K562 (cell line): ENCODE results near the gene TAF10. TPM values are rescaled to one million over a fixed set of nuclear protein-coding genes. Genes with fewer than 3 reads are reported as not detected.

Experiments
- BCL6 ChIP-seq: fragments of 250-450 bp; sonication (Bioruptor Pico); IDR thresholded peaks from 2 replicates; pipeline ENCODE4 v1.4.0; 2020
- BRCA1 ChIP-seq, 2 experiments: fragments of 450-650 bp in 1 of 2; sonication (generic) in 1 of 2; formaldehyde crosslinking in 1 of 2; IDR thresholded peaks; 2 replicates each; pipeline versions ENCODE4 v1.5.0 to v1.6.1; 2017 to 2020; ENCODE audit warnings: mild to moderate bottlenecking in 1 of 2, missing genetic modification reagents in 1 of 2
- CCAR2 ChIP-seq: fragments of 200-400 bp; formaldehyde crosslinking; IDR thresholded peaks from 2 replicates; pipeline ENCODE4 v1.6.1; 2017; ENCODE audit warnings: mild to moderate bottlenecking, low read depth, low read length
- E2F6 ChIP-seq, 2 experiments: IDR thresholded peaks; 2 replicates each; pipeline ENCODE4 v1.6.1; 2011; ENCODE audit warnings: borderline replicate concordance in 1 of 2, control low read depth in 1 of 2, low read depth in 1 of 2, low read length in 1 of 2, mild to moderate bottlenecking in 1 of 2, mixed read lengths in 1 of 2, moderate library complexity in 1 of 2; ENCODE audit not compliant: insufficient read depth in 1 of 2, insufficient read length in 1 of 2, poor library complexity in 1 of 2, severe bottlenecking in 1 of 2; ENCODE audit errors: extremely low read depth in 1 of 2
- E4F1 ChIP-seq: fragments of 250-450 bp; sonication (Bioruptor Pico); IDR thresholded peaks from 2 replicates; pipeline ENCODE4 v1.5.0; 2021; ENCODE audit warnings: mild to moderate bottlenecking, borderline replicate concordance
- EP300 ChIP-seq: IDR thresholded peaks from 2 replicates; pipeline ENCODE4 v1.6.1; 2012; ENCODE audit warnings: low read length, improper control_type of control experiment
- HBP1 ChIP-seq: fragments of 450-650 bp; formaldehyde crosslinking; IDR thresholded peaks from 2 replicates; pipeline ENCODE4 v1.4.0; 2022; ENCODE audit warnings: missing genetic modification characterization
- HDAC2 ChIP-seq: fragments of 450-650 bp; IDR thresholded peaks from 2 replicates; pipeline ENCODE4 v1.6.1; 2016; ENCODE audit warnings: mild to moderate bottlenecking
- HDAC6 ChIP-seq: IDR thresholded peaks from 2 replicates; pipeline ENCODE4 v1.6.1; 2012; ENCODE audit warnings: low read depth, mild to moderate bottlenecking, control low read depth, inconsistent platforms, low read length, moderate library complexity
- HMGN3 ChIP-seq: IDR thresholded peaks from 2 replicates; pipeline ENCODE4 v1.6.1; 2011; ENCODE audit warnings: borderline replicate concordance, low read depth, mild to moderate bottlenecking, mixed read lengths, low read length; ENCODE audit not compliant: insufficient read length; ENCODE audit errors: extremely low read depth
- MAFF ChIP-seq: IDR thresholded peaks from 2 replicates; pipeline ENCODE4 v1.6.1; 2012; ENCODE audit warnings: low read length, improper control_type of control experiment
- MCM5 ChIP-seq: fragments of 450-650 bp; IDR thresholded peaks from 2 replicates; pipeline ENCODE4 v1.6.1; 2016; ENCODE audit warnings: low read depth
- MEIS2 ChIP-seq: fragments of 450-650 bp; IDR thresholded peaks from 2 replicates; pipeline ENCODE4 v1.6.1; 2014; ENCODE audit warnings: mild to moderate bottlenecking; ENCODE audit not compliant: partially characterized antibody
- SPI1 ChIP-seq: IDR thresholded peaks from 2 replicates; pipeline ENCODE4 v1.6.1; 2011; ENCODE audit warnings: low read depth, low read length, control low read depth, borderline replicate concordance
- TEAD1 ChIP-seq, 2 experiments: fragments of 450-650 bp in 1 of 2; sonication (generic) in 1 of 2; formaldehyde crosslinking; IDR thresholded peaks; 2 replicates each; pipeline versions ENCODE4 v1.4.0 to v1.8.0; 2020 to 2022; ENCODE audit warnings: mild to moderate bottlenecking in 2 of 2, missing genetic modification reagents in 1 of 2
- ZNF274 ChIP-seq: IDR thresholded peaks from 2 replicates; pipeline ENCODE4 v1.6.1; 2011; ENCODE audit warnings: low read depth, mild to moderate bottlenecking, low read length, moderate library complexity, borderline replicate concordance
- ZNF436 ChIP-seq: fragments of 250-450, 450-650 bp; sonication (Bioruptor Pico); formaldehyde crosslinking; IDR thresholded peaks from 2 replicates; pipeline ENCODE4 v1.7.0; 2020; ENCODE audit warnings: mild to moderate bottlenecking
- ZNF592 ChIP-seq: fragments of 450-650 bp; IDR thresholded peaks from 2 replicates; pipeline ENCODE4 v1.6.1; 2017; ENCODE audit warnings: antibody characterized with exemption, mild to moderate bottlenecking
- polyA plus RNA-seq, 8 experiments: library from polyadenylated mRNA; depleted of rRNA in 4 of 8; stranded (reverse) in 5 of 8; unstranded in 3 of 8; fragments of >200 nt; fragmentation: Nextera tagmentation in 2 of 8; fragmentation: Illumina TruSeq in 1 of 8; extraction: Ambion mirVana in 2 of 8; extraction: Trizol in 1 of 8; gene quantifications; 2 replicates each; pipeline versions ENCODE4 v1.2.1 to v1.2.3, GENCODE V29; 2011 to 2014; ENCODE audit warnings: inconsistent platforms in 1 of 8, missing spikeins in 1 of 8
- total RNA-seq, 7 experiments: library from RNA; depleted of rRNA in 6 of 7; stranded (reverse); fragments of >200 nt in 6 of 7; fragmentation: Illumina TruSeq in 2 of 7; extraction: Trizol in 2 of 7; gene quantifications; 2 replicates each; pipeline versions ENCODE4 v1.2.1 to v1.2.3, GENCODE V29; 2011 to 2021; ENCODE audit warnings: low replicate concordance in 1 of 7

Gene TAF10
- total and polyA plus RNA-seq, 9 of the 15 experiments (the other 6 are each of a cell fraction or from before 2014, with no cell fraction given) = 19.5 to 197 (median 121) TPM

GRCh38 chr11:6635082-6635932 lies 23.3 kb upstream of the TAF10 start (continued):
- no peak for TF ChIP-seq MCM5
- TF ChIP-seq HDAC2 = no peak
- peak; percentile 59 for TF ChIP-seq MEIS2
- TF ChIP-seq CCAR2 = no peak
- TF ChIP-seq TEAD1 (CRISPR knock-in tag; IDR thresholded peaks at IDR 0.05) = no peak
- TF ChIP-seq SPI1 = peak; percentile 93
- peak; percentile 32; the same call in 1 of the 2 replicates for TF ChIP-seq EP300
- TF ChIP-seq ZNF592 = peak; percentile 57; the same call in 1 of the 2 replicates
- no peak for TF ChIP-seq HDAC6
- no peak for TF ChIP-seq E4F1 (CRISPR knock-in tag)
- no peak for TF ChIP-seq ZNF436 (CRISPR knock-in tag)
- no peak for TF ChIP-seq ZNF274
- no peak for TF ChIP-seq BRCA1 (IDR thresholded peaks at IDR 0.05)
- no peak for TF ChIP-seq BRCA1 (CRISPR knock-in tag; IDR thresholded peaks at IDR 0.05)
- no peak for TF ChIP-seq HMGN3
- no peak for TF ChIP-seq BCL6 (CRISPR knock-in tag)
- TF ChIP-seq E2F6 (IDR thresholded peaks at IDR 0.05; ENCODE audit: borderline replicate concordance in 1 of 2, extremely low read depth in 1 of 2, insufficient read depth in 1 of 2, insufficient read length in 1 of 2, low read depth in 1 of 2, low read length in 1 of 2, poor library complexity in 1 of 2, severe bottlenecking in 1 of 2) = peak in 1 of 2 experiments; percentile 8
- TF ChIP-seq MAFF = no peak
- TF ChIP-seq HBP1 (CRISPR knock-in tag) = no peak
